ENCODE results near the gene TBC1D9B.

Gene TBC1D9B

DNA sequence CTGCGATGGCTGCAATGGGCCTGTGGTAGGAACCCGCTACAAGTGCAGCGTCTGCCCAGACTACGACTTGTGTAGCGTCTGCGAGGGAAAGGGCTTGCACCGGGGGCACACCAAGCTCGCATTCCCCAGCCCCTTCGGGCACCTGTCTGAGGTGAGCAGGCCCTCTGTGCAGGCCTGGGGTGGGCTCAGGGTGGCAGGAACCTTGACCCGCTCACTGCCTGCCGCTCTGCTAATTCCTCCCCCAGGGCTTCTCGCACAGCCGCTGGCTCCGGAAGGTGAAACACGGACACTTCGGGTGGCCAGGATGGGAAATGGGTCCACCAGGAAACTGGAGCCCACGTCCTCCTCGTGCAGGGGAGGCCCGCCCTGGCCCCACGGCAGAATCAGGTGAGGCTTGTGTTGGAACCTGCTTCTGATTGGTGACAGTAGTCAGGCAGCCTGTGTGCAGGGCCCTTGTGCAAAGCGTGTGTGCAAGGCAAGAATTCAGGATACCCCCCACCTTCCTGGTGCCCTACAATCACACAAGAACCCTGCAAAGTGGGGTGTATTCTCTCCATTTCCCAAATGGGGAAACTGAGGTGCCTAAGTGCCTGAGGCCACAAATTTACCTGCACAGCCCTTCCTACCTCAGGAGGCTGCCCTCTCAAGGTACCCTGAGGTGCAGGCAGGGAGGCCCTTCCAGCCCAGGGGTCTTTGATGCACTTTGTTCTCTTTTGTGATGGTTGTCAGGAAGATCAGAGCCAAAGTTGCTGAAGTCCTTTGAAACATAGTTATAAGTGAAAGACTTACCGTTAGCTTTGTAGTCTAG lies 83.6 kb downstream of the TBC1D9B start:
- no peak for DNase-seq (ENCODE audit: low spot score)
- no peak for TF ChIP-seq CTCF (IDR thresholded peaks at IDR 0.05; ENCODE audit: borderline replicate concordance, control extremely low read depth, extremely low read depth, insufficient read depth, missing control alignments)
- in situ Hi-C loops (cut with MboI; ENCODE audit: low sequenced_read_pairs, unreplicated experiment) = no loop called here

GRCh38 chr5:179822444-179822990 lies 85.2 kb downstream of the TBC1D9B start:
- no peak for TF ChIP-seq CTCF (IDR thresholded peaks at IDR 0.05; ENCODE audit: borderline replicate concordance, control extremely low read depth, extremely low read depth, insufficient read depth, missing control alignments)
- DNase-seq (ENCODE audit: low spot score) = no peak
- in situ Hi-C loops (cut with MboI; ENCODE audit: low sequenced_read_pairs, unreplicated experiment) = no loop called here

DNA sequence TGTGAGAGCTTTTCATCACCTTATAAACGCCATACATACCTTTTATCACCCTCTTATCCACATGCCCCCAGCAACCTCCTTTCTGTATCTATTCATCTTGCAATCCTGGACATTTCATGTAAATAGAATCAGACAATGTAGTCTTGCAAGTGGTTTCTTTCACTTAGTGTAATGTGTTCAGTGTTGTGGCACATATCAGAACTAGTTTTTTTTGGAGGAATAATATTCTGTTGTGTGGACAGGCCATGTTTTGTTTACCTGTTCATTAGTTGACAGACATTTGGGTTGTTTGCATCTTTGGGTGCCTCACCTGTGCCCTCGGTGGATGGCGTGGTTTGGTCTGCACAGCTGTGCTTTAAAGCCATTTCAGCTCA lies 85.7 kb downstream of the TBC1D9B start:
- DNase-seq (ENCODE audit: low spot score) = no peak
- in situ Hi-C loops (cut with MboI; ENCODE audit: low sequenced_read_pairs, unreplicated experiment) = no loop called here
- TF ChIP-seq CTCF (IDR thresholded peaks at IDR 0.05; ENCODE audit: borderline replicate concordance, control extremely low read depth, extremely low read depth, insufficient read depth, missing control alignments) = no peak

DNA sequence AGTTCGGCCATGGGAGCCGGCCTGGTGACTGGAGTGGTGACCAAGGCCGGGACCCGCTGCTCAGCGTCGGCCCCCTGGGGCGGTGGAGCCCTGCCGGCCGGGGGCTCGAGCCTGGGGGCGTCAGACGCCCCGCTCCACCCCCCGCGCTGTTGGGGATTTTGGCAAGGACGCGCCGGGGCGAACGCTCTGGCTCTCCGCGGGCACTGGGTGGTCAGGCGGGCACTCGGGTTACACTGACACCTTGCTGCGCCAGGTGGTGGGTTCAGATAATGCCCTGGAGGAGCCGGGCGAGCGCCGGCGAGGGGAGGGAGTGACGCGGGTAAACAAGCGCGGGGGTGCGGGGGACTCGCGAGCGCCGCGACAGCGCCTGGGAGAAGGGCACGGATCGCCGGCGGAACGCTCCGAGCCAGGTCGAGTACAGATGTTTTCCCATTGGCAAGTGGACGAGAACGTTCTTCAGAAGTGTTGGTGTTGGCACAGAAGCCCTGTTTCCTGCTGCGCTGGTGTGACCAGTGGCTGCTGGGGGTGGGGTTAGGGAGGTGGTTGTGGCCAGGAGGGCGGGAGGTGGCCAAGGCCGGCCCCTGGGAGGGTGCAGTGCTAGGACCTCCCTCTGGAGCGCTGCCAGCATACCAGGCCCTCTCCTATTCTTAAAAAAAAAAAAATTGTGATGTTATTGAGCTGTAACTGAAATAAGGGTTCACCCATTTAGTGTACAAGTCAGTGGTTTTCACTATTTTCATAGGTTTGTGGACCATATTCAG lies 86.2 kb downstream of the TBC1D9B start:
- in situ Hi-C loops (cut with MboI; ENCODE audit: low sequenced_read_pairs, unreplicated experiment) = no loop called here
- DNase-seq (ENCODE audit: low spot score) = peak; percentile 93
- TF ChIP-seq CTCF (IDR thresholded peaks at IDR 0.05; ENCODE audit: borderline replicate concordance, control extremely low read depth, extremely low read depth, insufficient read depth, missing control alignments) = no peak

DNA sequence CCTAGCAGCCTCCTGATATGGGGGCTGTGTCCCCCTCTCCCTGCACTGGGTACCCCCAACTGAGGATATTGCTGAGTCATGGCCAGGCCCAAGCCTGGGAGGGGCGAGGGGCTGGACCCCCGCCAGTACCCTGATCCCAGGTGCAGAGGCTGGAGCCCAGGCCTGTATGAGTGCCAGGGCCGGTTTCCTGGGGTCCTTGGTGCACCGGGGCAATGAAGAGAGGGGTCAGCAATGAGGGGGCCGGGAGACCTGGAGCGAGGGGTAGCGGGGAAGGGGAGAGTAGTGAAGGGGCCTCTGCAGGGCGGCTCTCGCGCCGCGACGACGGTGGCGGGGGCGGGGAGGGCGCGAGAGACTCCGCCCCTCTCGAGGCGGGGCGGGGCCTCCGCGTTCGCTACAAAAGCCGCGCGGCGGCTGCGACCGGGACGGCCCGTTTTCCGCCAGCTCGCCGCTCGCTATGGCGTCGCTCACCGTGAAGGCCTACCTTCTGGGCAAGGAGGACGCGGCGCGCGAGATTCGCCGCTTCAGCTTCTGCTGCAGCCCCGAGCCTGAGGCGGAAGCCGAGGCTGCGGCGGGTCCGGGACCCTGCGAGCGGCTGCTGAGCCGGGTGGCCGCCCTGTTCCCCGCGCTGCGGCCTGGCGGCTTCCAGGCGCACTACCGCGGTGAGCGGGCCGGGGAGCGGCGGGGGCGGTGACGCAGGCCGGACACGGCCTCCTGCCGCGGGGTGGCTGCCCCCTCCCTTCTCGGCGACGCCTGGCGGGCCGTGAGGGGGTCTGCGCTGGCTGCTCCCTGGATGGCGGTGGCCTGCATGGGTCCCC lies 87.0 kb downstream of the TBC1D9B start, which contains the start of gene SQSTM1:
Gene SQSTM1 (plus strand): TSS at position 423 of the 815 bp plus-strand sequence. CDS start 32 bp downstream, at position 455.
- in situ Hi-C loops (cut with MboI; ENCODE audit: low sequenced_read_pairs, unreplicated experiment) = no loop called here
- peak; percentile 0 for TF ChIP-seq CTCF (IDR thresholded peaks at IDR 0.05; ENCODE audit: borderline replicate concordance, control extremely low read depth, extremely low read depth, insufficient read depth, missing control alignments)
- DNase-seq (ENCODE audit: low spot score) = peak; percentile 93

DNA sequence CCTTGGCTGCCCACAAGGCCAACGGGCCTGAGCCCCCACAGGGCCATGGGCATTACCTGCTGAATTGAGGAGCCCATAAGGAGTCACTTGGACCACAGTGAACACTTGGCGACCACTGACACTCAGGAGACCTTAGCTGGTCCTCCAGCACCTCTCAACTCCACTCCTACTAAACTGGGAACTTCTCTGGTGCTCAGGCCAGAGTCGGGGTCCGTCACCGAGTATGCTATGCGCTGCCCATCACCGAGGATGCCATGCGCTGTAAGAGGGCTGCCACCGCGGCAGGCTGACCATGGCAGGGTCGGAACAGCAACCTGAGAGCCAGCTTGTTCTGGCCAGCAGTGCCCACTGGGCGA lies 87.6 kb downstream of the TBC1D9B start:
- in situ Hi-C loops (cut with MboI; ENCODE audit: low sequenced_read_pairs, unreplicated experiment) = no loop called here
- DNase-seq (ENCODE audit: low spot score) = no peak
- no peak for TF ChIP-seq CTCF (IDR thresholded peaks at IDR 0.05; ENCODE audit: borderline replicate concordance, control extremely low read depth, extremely low read depth, insufficient read depth, missing control alignments)
